GM12874 (cell line): ENCODE measurements around the gene WWC1.

ENCODE experiments used
- TF ChIP-seq, protein P1 (sequence below): IDR thresholded peaks from 2 replicates; pipeline ENCODE4 v1.5.1; 2011; ENCODE audit warnings: low read depth, mild to moderate bottlenecking, control low read depth, low read length, moderate library complexity; ENCODE audit not compliant: insufficient read depth

WWC1 gene

DNA sequence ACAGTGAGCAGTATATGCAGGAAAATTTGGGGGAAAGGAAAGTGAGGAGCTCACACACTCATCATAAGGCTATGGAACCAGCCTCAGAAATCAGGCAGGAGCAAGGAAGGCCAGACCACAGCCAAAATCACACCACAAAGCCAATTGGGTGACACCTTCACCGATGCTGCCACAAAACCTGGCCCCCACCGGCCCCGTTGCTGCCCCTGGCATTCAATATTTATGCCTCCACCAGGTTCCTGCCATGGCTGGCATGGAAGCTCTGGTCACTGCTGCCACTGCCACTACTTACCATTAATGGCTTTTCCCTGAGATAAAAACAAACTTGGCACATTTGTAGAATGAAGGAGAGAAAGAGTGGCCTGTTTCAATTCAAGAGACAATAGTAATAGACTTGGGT, 166.1 kb downstream of the WWC1 start:
- TF ChIP-seq, protein P1, sequence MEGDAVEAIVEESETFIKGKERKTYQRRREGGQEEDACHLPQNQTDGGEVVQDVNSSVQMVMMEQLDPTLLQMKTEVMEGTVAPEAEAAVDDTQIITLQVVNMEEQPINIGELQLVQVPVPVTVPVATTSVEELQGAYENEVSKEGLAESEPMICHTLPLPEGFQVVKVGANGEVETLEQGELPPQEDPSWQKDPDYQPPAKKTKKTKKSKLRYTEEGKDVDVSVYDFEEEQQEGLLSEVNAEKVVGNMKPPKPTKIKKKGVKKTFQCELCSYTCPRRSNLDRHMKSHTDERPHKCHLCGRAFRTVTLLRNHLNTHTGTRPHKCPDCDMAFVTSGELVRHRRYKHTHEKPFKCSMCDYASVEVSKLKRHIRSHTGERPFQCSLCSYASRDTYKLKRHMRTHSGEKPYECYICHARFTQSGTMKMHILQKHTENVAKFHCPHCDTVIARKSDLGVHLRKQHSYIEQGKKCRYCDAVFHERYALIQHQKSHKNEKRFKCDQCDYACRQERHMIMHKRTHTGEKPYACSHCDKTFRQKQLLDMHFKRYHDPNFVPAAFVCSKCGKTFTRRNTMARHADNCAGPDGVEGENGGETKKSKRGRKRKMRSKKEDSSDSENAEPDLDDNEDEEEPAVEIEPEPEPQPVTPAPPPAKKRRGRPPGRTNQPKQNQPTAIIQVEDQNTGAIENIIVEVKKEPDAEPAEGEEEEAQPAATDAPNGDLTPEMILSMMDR, result no peak

DNA sequence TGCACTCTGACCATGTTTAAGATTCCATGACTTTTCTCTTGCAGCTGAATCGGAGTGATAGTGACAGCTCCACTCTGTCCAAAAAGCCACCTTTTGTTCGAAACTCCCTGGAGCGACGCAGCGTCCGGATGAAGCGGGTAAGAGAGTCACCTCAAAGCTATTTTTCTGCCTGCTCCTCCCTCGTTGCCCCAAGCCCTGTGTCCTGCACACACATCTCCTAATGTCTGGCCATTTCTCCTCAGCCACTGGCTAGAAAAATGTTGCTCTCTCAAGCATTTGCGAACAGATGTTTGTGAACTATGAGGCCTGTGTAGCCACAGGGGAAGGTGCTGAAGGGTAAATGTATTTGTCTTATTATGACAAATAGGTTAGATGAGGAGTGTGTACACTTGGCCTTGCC, 169.2 kb downstream of the WWC1 start:
- TF ChIP-seq, protein P1, result no peak

DNA sequence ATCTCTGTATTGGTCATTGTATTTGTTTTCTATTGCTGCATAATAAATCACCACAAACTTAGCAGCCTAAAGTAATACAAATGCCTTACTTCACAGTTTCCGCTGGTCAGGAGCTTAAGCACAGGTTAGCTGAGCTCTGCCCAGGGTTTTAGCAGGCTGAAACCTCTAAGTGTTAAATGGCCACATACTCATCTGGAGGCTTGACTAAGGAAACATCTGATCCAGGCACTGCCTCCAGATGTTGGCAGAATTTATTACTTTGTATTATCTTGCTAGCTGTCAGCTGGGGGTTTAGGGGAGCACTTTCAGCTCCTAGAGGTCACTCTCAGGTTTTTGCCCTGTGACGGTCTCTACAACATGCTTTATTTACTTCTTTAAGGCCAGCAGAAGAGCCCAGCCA, 171.6 kb downstream of the WWC1 start:
- TF ChIP-seq, protein P1, result no peak

DNA sequence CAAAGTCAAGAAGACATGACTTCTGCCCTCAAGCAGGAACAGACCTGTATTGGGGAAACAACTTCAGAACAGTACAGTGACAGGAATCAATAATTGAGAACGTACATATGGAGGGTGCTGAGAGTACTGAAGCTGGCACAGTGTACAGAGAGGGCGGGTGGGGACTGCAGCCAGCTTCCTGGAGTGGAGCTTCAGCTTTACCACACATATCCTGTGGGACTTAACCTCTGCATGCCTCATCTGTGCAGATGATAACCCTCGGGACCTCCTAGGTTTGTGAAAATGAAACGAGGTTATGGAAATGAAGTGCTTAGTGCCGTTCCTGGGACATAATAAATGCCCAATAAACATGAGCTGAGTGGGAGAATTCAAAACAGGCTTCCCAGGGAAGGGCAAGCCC, 172.8 kb downstream of the WWC1 start:
- TF ChIP-seq, protein P1, result no peak

DNA sequence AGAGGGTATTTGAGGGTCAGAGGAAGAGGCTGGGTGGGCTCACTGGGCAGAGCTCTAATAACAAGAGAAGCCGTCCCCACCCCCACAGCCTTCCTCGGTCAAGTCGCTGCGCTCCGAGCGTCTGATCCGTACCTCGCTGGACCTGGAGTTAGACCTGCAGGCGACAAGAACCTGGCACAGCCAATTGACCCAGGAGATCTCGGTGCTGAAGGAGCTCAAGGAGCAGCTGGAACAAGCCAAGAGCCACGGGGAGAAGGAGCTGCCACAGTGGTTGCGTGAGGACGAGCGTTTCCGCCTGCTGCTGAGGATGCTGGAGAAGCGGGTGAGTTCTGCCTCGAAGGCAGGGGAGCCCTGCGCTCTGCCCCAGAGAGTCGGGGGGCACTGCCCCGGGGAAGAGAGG, 173.2 kb downstream of the WWC1 start:
- TF ChIP-seq, protein P1, result no peak

DNA sequence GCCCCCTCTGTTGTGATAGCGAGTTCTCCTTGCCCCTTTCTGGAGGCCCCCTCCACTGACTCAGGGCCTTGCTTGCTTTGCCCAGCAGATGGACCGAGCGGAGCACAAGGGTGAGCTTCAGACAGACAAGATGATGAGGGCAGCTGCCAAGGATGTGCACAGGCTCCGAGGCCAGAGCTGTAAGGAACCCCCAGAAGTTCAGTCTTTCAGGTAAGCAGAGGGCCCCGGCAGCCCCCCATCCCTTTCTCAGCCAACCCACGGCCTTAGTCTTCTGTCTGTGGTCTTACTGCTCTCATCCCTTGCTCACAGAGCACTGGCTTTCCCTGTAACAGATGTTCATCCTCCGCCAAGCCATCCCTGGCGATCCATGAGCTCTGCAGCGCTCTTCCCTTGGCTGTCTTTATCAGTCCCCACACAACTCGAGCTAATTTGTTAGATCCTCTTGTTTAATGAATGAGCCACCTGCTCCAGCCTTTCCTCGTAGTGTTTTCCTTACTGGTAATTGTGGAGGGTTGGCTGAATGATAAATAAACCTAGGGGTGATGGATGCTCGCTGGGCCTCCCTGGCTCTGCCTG, 176.4 kb downstream of the WWC1 start:
- TF ChIP-seq, protein P1, result no peak

DNA sequence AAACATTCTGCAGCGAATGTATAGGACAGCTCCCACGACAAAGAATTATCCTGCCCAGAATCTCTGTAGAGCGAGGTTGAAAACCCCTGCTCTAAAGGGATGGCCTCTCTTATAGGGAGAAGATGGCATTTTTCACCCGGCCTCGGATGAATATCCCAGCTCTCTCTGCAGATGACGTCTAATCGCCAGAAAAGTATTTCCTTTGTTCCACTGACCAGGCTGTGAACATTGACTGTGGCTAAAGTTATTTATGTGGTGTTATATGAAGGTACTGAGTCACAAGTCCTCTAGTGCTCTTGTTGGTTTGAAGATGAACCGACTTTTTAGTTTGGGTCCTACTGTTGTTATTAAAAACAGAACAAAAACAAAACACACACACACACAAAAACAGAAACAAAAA, 177.4 kb downstream of the WWC1 start:
- TF ChIP-seq, protein P1, result no peak

DNA sequence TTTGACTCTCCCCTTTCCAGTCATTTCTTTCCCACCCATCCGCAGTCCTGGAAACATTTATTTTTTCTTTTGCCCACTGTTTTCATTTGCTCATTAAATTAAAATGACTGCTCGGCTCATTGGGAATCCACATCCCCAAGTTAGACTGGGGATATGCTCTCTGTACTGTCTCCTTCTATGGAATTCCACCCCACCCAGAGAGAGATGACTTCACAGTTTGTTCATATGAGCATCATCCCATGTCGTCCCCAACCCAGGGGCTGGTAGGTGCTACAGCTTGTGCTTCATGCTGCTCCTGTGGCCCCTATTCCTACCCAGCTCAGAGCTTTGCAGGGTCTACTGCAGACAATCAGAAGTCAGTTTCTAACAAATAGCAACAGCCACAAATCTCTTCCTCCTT, 178.4 kb downstream of the WWC1 start:
- TF ChIP-seq, protein P1, result no peak
